SK-N-SH (cell line): Measurements from ENCODE around the gene CEBPZ.
A peak's percentile ranks its signal among the peaks of the same experiment; 100 is the strongest.

Source experiments
- EZH2phosphoT487 ChIP-seq: fragments of 200-600 bp; sonication (generic); IDR thresholded peaks from 2 replicates; pipeline ENCODE4 v1.6.1; 2017; ENCODE audit warnings: low read depth, mixed run types, mild to moderate bottlenecking, antibody characterized with exemption, moderate library complexity, borderline replicate concordance
- GABPA ChIP-seq: IDR thresholded peaks from 2 replicates; pipeline ENCODE4 v1.4.0; 2012; ENCODE audit warnings: low read depth, mild to moderate bottlenecking
- JUND ChIP-seq: IDR thresholded peaks from 2 replicates; pipeline ENCODE4 v1.4.0; 2012
- NFIC ChIP-seq: IDR thresholded peaks from 2 replicates; pipeline ENCODE4 v1.4.0; 2012; ENCODE audit warnings: borderline replicate concordance
- POLR2AphosphoS5 ChIP-seq: IDR thresholded peaks from 2 replicates; pipeline ENCODE4 v1.6.1; 2012; ENCODE audit warnings: low read depth, low read length
- SIN3A ChIP-seq: IDR thresholded peaks from 2 replicates; pipeline ENCODE4 v1.6.1; 2012; ENCODE audit warnings: low read depth, mild to moderate bottlenecking, low read length, moderate library complexity, borderline replicate concordance
- SMC3 ChIP-seq: IDR thresholded peaks from 2 replicates; pipeline ENCODE4 v1.6.1; 2012; ENCODE audit warnings: low read depth, low read length, improper control_type of control experiment
- TAF1 ChIP-seq: IDR thresholded peaks from 2 replicates; pipeline ENCODE4 v1.6.1; 2012; ENCODE audit warnings: low read depth, mild to moderate bottlenecking, low read length, moderate library complexity, borderline replicate concordance
- TF ChIP-seq, protein P1 (sequence below): fragments of 200-600 bp; sonication (generic); IDR thresholded peaks from 2 replicates; pipeline ENCODE4 v1.6.1; 2017; ENCODE audit warnings: antibody characterized with exemption, mild to moderate bottlenecking, moderate library complexity
- TF ChIP-seq, protein P2 (sequence below): IDR thresholded peaks from 2 replicates; pipeline ENCODE4 v1.4.0; 2012; ENCODE audit warnings: low read depth
- TF ChIP-seq, protein P3 (sequence below): fragments of 150-350 bp; IDR thresholded peaks from 2 replicates; pipeline ENCODE4 v1.6.1; 2017; ENCODE audit warnings: antibody characterized with exemption, low read length, low read depth, borderline replicate concordance

DNA sequence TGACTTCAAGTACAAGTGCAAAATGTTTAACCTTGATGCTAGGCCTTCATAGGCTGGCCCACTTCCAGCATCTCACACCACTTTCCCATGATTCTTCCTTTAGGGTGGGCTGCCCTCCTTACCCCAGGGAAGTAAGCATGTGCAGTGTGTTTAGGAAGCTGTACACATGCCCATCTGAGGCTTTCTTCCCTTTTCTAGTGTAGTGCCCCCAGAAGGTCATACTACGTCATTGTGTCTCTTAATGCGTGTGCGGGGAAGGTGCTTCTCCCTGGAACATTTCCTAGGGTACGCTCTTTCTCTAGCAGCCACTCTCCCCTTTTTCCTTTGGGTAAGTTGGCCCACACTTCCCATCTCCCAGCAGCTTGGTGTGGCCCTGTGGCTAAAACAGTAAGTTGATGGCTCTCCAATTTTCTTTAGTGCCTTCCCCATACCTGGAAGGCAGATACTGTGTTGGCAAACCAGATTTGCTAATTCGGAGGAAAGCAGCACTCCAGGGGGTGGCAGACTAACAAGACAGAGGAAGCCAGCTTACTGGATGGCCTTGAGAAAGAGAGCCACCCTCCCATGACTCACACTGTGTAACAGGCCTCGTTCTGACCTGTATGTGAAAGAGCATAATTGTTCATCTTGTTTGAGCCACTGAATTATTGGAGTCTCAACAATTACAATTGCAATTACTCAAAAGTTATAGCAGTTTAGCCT, 41.8 kb downstream of the CEBPZ start:
- TF ChIP-seq, protein P1, sequence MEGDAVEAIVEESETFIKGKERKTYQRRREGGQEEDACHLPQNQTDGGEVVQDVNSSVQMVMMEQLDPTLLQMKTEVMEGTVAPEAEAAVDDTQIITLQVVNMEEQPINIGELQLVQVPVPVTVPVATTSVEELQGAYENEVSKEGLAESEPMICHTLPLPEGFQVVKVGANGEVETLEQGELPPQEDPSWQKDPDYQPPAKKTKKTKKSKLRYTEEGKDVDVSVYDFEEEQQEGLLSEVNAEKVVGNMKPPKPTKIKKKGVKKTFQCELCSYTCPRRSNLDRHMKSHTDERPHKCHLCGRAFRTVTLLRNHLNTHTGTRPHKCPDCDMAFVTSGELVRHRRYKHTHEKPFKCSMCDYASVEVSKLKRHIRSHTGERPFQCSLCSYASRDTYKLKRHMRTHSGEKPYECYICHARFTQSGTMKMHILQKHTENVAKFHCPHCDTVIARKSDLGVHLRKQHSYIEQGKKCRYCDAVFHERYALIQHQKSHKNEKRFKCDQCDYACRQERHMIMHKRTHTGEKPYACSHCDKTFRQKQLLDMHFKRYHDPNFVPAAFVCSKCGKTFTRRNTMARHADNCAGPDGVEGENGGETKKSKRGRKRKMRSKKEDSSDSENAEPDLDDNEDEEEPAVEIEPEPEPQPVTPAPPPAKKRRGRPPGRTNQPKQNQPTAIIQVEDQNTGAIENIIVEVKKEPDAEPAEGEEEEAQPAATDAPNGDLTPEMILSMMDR, result no peak
- TF ChIP-seq TAF1, result no peak
- no peak for TF ChIP-seq GABPA
- TF ChIP-seq JUND, result no peak
- TF ChIP-seq, protein P2, sequence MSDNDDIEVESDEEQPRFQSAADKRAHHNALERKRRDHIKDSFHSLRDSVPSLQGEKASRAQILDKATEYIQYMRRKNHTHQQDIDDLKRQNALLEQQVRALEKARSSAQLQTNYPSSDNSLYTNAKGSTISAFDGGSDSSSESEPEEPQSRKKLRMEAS, result 0 out of 2 replicates have a peak, but pooled peaks have one; percentile 56
- no peak for TF ChIP-seq EZH2phosphoT487
- TF ChIP-seq POLR2AphosphoS5, result no peak
- TF ChIP-seq NFIC, result no peak
- no peak for TF ChIP-seq SIN3A
- no peak for TF ChIP-seq SMC3
- TF ChIP-seq, protein P3, sequence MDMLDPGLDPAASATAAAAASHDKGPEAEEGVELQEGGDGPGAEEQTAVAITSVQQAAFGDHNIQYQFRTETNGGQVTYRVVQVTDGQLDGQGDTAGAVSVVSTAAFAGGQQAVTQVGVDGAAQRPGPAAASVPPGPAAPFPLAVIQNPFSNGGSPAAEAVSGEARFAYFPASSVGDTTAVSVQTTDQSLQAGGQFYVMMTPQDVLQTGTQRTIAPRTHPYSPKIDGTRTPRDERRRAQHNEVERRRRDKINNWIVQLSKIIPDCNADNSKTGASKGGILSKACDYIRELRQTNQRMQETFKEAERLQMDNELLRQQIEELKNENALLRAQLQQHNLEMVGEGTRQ, result no peak
